HG03460 (cell line): ENCODE measurements around the gene CLDN10.
"Not testable (repeated sequence)": the region's sequence is repeated elsewhere in the genome, so short reads cannot be mapped to it uniquely, and the experiment has no call there.

Experiments used
- ATAC-seq: cut with Tn5 transposase; IDR thresholded peaks from one replicate; pipeline ENCODE4 v1.9.1; 2021; ENCODE audit not compliant: unreplicated experiment

Gene CLDN10

GRCh38 chr13:95541308-95541707 lies 11.2 kb upstream of the CLDN10 start:
- no peak for ATAC-seq

- no peak for ATAC-seq
Measured at GRCh38 chr13:95541911-95542474, 10.5 kb upstream of the CLDN10 start.

GRCh38 chr13:95544293-95544692 lies 8.2 kb upstream of the CLDN10 start:
- no peak for ATAC-seq

GRCh38 chr13:95546919-95547318 lies 5.6 kb upstream of the CLDN10 start:
- no peak for ATAC-seq

GRCh38 chr13:95547531-95548167 lies 4.9 kb upstream of the CLDN10 start:
- ATAC-seq = no peak

- no peak for ATAC-seq
Measured at GRCh38 chr13:95552208-95552538, 347 bp upstream of the CLDN10 start.

GRCh38 chr13:95553581-95554385 lies 1.3 kb downstream of the CLDN10 start:
- ATAC-seq = no peak

GRCh38 chr13:95557013-95557412 lies 4.5 kb downstream of the CLDN10 start:
- no peak for ATAC-seq

- ATAC-seq = no peak
Measured at GRCh38 chr13:95559100-95559499, 6.6 kb downstream of the CLDN10 start.

- ATAC-seq = no peak
Measured at GRCh38 chr13:95560387-95560786, 7.9 kb downstream of the CLDN10 start.

- no peak for ATAC-seq
Measured at GRCh38 chr13:95564091-95564490, 11.6 kb downstream of the CLDN10 start.

GRCh38 chr13:95564733-95565291 lies 12.3 kb downstream of the CLDN10 start:
- no peak for ATAC-seq

- ATAC-seq = not testable (repeated sequence)
Measured at GRCh38 chr13:95565758-95566157, 13.2 kb downstream of the CLDN10 start.

GRCh38 chr13:95568131-95568530 lies 15.6 kb downstream of the CLDN10 start:
- no peak for ATAC-seq

- ATAC-seq = no peak
Measured at GRCh38 chr13:95570016-95570415, 17.5 kb downstream of the CLDN10 start.

- no peak for ATAC-seq
Measured at GRCh38 chr13:95571941-95572340, 19.4 kb downstream of the CLDN10 start.

GRCh38 chr13:95573221-95573620 lies 20.7 kb downstream of the CLDN10 start:
- ATAC-seq = no peak

GRCh38 chr13:95579303-95579702 lies 26.8 kb downstream of the CLDN10 start:
- peak; percentile 87 for ATAC-seq

GRCh38 chr13:95585867-95586266 lies 33.3 kb downstream of the CLDN10 start:
- ATAC-seq = no peak

- no peak for ATAC-seq
Measured at GRCh38 chr13:95588134-95588533, 35.6 kb downstream of the CLDN10 start.

- ATAC-seq = no peak
Measured at GRCh38 chr13:95588721-95589120, 36.2 kb downstream of the CLDN10 start.

GRCh38 chr13:95593462-95593861 lies 40.9 kb downstream of the CLDN10 start:
- ATAC-seq = no peak
